IPS-18c (cell line): ENCODE data around the gene TFCP2L1.
"Not testable (repeated sequence)": the region's sequence is repeated elsewhere in the genome, so short reads cannot be mapped to it uniquely, and the experiment has no call there.

Experiments used
- H3K4me3 ChIP-seq: 2 replicates; pipeline ENCODE4 v1.7.0; 2013; ENCODE audit warnings: low read depth, mild to moderate bottlenecking, low read length, moderate library complexity; ENCODE audit not compliant: insufficient read depth
- H3K9me3 ChIP-seq: one replicate; pipeline ENCODE4 v1.6.1; 2013; ENCODE audit warnings: mild to moderate bottlenecking, low read length, moderate library complexity; ENCODE audit not compliant: control insufficient read depth, insufficient read depth

The TFCP2L1 gene

DNA sequence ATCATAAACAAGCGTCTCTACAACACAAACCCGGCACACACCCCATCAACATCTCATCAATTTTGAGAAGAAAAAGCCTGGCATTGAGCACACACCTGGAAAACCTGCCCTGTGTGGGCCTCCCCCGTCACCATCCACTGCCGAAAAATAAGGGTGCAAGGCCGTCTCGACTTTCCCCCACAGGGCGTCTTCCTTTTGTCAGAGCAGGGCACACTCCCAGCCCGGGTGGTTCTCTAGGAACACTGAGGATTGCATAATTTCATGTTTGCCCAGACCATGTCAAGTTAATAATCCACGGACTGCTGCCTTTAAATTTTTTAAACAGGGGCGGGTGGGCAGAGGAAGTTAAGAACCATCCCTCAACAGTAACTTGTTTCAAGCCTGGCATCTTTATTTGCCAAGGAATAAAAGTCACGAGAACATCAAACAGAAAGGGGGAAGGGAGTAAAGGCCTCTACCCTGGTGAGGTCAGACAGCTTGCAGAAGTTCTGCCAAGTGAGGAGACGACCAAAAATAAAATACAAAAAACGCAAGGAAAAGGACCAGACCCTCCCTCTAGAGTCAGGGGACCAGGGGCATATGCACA, 2.1 kb downstream of the TFCP2L1 start:
- Histone ChIP-seq H3K4me3 (no peak overlapping the region), H3K9me3 (no peaks in the 10 kb centered on the region)

DNA sequence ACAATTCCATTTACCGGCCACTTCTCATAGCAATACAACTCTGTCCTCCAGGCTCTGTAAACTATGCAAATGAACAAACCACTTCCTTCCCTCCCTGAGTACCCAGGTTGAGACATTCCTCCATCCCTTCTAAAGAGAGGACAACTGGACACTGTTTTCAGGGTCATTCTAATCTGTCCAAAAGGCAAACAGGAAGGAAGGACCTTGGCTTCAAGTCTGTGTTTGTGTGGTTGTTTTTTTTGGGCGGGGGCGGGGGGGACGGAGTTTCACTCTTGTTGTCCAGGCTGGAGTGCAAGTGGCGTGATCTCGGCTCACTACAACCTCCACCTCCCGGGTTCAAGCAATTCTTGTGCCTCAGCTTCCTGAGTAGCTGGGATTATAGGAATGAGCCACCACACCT, 3.3 kb downstream of the TFCP2L1 start:
- no peaks in the 10 kb centered on the region for H3K9me3 ChIP-seq
- no peak overlapping the region for H3K4me3 ChIP-seq

GRCh38 chr2:121281107-121281506, 3.9 kb downstream of the TFCP2L1 start:
- H3K9me3 ChIP-seq, result no peaks in the 10 kb centered on the region

DNA sequence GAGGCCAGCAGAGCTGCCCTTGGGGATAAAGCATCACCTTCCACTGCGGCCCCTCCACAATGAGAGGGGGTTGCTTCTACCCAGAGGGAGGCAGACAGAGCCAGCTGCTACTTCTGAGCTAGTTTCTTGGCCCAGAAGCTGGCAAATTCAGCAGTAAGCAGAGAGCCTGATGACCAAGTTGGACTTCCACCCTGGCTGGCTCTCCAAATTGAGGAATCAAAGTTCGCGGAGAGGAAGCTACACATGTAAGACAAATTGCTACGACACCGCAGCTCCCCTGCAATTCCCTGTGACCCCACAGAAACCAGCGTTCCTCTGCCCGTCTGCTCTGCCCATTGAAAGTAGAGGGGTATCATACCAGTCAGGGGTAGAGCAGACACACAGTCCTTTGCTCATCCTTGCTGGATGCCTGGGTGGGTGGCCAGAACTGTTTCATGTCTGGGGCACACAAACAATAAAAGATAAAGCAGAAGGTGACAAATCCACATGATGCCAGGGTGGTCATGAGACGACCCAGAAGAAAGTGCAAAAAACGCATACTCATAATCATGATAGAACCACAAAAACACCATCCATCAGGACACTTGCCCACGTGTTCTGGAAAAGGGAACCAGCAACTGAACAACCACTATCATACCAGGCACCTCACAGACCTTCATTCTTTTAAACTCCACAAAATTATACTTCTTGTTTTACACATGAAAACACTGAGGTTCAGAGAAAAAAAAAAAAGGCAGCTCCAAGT, 5.4 kb downstream of the TFCP2L1 start:
- H3K4me3 ChIP-seq, result no peak overlapping the region
- no peaks in the 10 kb centered on the region for H3K9me3 ChIP-seq

More at GRCh38 chr2:121281107-121281506, 3.9 kb downstream of the TFCP2L1 start:
- H3K4me3 ChIP-seq, result no peak overlapping the region

GRCh38 chr2:121276341-121276740, 8.7 kb downstream of the TFCP2L1 start:
- peaks cover 2% of the 10 kb centered on the region for H3K9me3 ChIP-seq
- no peak overlapping the region for H3K4me3 ChIP-seq

- no peak overlapping the region for H3K4me3 ChIP-seq
Observed at GRCh38 chr2:121273116-121273515, 11.9 kb downstream of the TFCP2L1 start.

GRCh38 chr2:121272596-121272995, 12.4 kb downstream of the TFCP2L1 start:
- Histone ChIP-seq H3K4me3 (no peak overlapping the region), H3K9me3 (peaks cover 2% of the 10 kb centered on the region)

More at GRCh38 chr2:121273116-121273515, 11.9 kb downstream of the TFCP2L1 start:
- peaks cover 2% of the 10 kb centered on the region for H3K9me3 ChIP-seq

- not testable (repeated sequence) for H3K9me3 ChIP-seq, H3K4me3 ChIP-seq
Observed at GRCh38 chr2:121269436-121269835, 15.6 kb downstream of the TFCP2L1 start.

DNA sequence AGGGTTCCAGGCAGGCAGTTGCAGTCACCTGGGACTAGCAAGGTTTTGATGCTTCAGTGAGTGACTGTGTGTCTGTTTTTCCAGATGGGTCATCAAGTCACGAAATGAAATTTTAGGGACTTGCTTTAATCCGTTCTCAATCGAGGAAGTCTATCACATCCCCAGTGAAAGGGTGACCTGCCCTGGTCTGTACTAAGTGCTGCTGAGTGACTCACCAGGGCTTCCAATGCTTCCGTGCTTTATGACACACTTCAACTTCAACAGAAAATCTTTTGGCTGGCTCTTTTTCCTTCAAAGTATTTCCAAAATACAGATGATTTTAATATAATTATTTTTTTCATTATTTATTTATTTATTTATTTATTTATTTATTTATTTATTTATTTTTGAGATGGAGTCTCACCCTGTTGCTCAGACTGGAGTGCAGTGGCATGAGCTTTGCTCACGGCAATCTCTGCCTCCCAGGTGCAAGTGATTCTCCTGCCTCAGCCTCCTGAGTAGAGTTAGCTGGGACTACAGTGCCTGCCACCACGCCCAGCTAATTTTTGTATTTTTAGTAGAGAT, 18.4 kb downstream of the TFCP2L1 start:
- Histone ChIP-seq H3K9me3 (no peaks in the 10 kb centered on the region), H3K4me3 (no peak overlapping the region)

DNA sequence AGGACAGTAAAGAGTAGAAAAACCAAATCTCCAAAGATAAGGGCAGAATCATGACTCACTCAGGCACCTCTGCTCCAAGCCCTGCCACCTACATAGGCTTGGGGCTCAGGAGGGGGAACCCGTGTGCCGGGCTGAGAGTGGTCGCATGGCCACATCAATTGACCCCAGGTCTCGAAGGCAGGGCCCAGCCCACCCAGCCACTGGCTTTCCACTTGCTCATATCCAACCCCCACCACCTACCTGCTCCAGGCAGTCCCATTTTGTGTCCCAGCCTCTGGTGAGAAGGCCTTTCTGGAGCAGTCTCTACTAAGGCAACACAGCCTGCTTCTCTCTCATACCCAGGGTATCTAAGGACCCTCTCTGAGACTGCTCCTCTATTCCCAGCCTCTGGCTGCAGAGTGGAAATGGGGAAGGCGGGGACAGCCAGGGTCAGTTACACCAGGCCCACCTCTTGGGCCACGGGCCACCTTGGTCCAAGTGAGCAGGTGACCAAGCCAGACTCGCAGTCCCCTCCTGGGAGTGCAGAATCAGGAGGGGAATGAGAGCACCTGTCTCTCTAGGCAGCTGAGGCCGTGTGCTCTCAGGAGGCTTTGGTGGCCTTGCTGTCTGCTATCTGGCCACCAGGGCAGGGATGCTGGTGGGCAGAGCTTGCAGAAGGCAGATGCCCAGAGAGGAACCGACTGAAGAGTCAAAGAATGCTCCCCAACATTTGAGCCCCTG, 20.8 kb downstream of the TFCP2L1 start:
- Histone ChIP-seq H3K9me3 (no peaks in the 10 kb centered on the region), H3K4me3 (no peak overlapping the region)

DNA sequence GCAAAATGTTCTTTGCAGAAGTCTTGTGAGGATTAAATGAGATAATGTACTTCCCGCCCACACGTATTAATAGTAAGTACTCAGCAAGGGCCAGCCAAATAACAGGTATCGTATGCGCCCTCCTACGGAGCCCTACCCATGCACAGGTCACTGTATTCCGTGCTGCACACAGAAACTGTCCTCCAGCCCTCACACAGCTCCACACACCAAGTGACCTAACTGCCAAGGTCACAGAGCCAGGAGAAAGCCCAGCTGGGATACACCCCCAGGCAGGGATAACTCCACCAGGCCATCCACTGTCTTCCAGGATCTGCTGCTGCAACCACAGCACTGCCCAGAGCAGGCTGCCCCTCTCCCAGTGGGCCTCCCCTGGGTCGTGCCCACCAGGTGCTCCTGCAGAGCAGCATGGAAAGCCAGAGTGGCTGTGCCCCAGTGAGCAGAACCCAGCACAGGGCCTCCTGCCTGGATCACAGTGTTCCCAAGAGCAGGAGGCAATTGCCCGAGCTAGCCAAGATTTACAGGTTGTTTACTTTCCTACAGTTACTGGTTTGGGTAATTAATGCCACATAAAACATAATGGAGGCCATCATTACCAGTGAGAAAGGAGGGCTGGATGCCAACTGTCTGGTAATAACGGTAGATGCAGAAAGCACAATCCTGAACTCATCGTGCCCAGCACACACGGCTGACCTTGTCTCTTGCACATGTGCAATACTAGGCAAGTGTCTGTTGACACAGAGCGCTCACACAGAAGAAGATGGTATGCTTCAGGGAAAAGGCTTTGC, 24.4 kb downstream of the TFCP2L1 start:
- no peak overlapping the region for H3K4me3 ChIP-seq
- H3K9me3 ChIP-seq, result no peaks in the 10 kb centered on the region

GRCh38 chr2:121258051-121258450, 27.0 kb downstream of the TFCP2L1 start:
- Histone ChIP-seq H3K9me3 (no peaks in the 10 kb centered on the region), H3K4me3 (no peak overlapping the region)

DNA sequence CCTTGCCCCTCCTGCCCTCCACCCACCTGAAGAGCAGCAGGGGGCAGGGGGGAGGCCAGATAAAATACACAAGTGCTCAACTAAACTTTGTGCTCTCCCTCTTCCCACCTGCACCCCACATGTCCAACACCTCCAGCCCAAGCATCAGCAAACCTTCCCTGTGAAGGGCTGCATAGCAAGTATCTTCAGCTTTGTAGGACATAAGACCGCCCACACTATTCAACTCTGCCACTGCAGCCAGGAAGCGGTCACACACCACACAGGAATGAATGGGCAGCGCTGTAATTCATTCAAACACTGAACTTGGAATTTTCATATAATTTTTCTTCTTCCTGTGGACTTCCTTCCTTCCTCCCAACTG, 27.5 kb downstream of the TFCP2L1 start:
- H3K4me3 ChIP-seq, result no peak overlapping the region
- H3K9me3 ChIP-seq, result no peaks in the 10 kb centered on the region

GRCh38 chr2:121256720-121257479, 28.1 kb downstream of the TFCP2L1 start:
- Histone ChIP-seq H3K4me3 (no peak overlapping the region), H3K9me3 (no peaks in the 10 kb centered on the region)

DNA sequence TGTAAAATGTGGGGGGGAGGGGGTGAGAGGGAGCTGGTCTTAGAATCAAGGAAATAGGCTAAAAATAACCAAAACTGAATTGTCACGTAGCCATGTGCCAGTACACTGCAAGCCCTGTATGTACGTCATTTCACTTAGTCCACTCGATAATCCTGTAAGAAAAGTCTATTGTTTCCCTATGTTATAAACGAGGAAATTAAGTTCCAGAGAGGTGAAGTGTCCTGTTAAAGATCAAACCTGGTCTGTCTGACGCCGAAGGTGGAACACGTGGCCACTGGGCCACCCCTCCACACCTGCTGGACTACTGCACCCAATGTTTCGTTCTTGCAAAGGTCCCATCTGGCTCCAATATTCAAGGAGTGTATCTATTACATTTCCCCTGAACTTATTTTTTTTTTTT, 29.6 kb downstream of the TFCP2L1 start:
- H3K9me3 ChIP-seq, result no peaks in the 10 kb centered on the region
- no peak overlapping the region for H3K4me3 ChIP-seq

DNA sequence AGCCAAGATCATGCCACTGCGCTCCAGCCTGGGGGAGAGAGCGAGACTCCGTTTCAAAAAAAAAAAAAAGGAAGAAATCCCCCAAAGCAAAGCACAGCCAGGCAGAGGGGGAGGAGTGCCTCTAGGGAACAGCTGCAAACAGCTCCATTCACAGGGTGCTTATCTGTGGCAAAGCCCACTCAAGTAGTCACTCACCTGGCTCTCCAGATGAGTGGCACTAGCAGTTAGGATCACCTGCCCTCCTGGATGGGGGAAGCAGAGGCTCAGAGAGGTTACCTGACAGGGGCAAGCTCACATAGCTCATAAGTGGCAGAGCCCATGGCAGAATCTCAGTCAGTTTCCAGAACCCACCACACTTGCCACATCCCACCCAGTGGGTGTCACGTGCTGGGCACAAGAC, 30.3 kb downstream of the TFCP2L1 start:
- no peak overlapping the region for H3K4me3 ChIP-seq

More for the DNA sequence above, 30.3 kb downstream of the TFCP2L1 start:
- no peaks in the 10 kb centered on the region for H3K9me3 ChIP-seq
